ENCODE results near the gene GUCD1.

GUCD1 gene

GRCh38 chr22:24494167-24494527 lies 60.8 kb downstream of the GUCD1 start:
- no peak for DNase-seq
- intact Hi-C loops (cut with DNase I): no loop called here

- DNase-seq: no peak
- intact Hi-C loops (cut with DNase I): no loop called here
Measured at GRCh38 chr22:24492391-24492790, 62.5 kb downstream of the GUCD1 start.
